Transverse colon (tissue), 4 donors: Measurements from ENCODE around the gene DEGS2. TPM values are rescaled to one million over a fixed set of nuclear protein-coding genes. Genes with fewer than 3 reads are reported as not detected.
A peak's percentile ranks its signal among the peaks of the same experiment; 100 is the strongest.
"Not testable (repeated sequence)": the region's sequence is repeated elsewhere in the genome, so short reads cannot be mapped to it uniquely, and the experiment has no call there.

Source experiments
- DNase-seq: peaks from one replicate; pipeline ENCODE4 v3.0.0-alpha.2; 2019
- H3K27ac ChIP-seq, 4 donors: fragments of 200-600 bp; sonication (generic); 2 replicates each; pipeline ENCODE4 v1.5.1; 2016 to 2018; ENCODE audit warnings: inconsistent platforms in 4 of 4
- H3K27me3 ChIP-seq: fragments of 200-600 bp; sonication (generic); 2 replicates; pipeline ENCODE4 v1.5.1; 2017; ENCODE audit warnings: inconsistent platforms
- H3K36me3 ChIP-seq, 4 donors: fragments of 200-600 bp; sonication (generic); 2 replicates each; pipeline ENCODE4 v1.5.1; 2017 to 2019; ENCODE audit warnings: inconsistent platforms in 4 of 4
- H3K4me1 ChIP-seq, 4 donors: fragments of 200-600 bp; sonication (generic); 2 replicates each; pipeline ENCODE4 v1.5.1; 2017 to 2020; ENCODE audit warnings: inconsistent platforms in 4 of 4
- H3K4me3 ChIP-seq, 4 donors: fragments of 200-600 bp; sonication (generic); 1 replicate in 1 of 4; 2 replicates in 3 of 4; pipeline versions ENCODE4 v1.5.1 to v1.6.1; 2017 to 2019; ENCODE audit warnings: inconsistent platforms in 4 of 4
- H3K9me3 ChIP-seq, 2 donors: fragments of 200-600 bp; sonication (generic); 2 replicates each; pipeline ENCODE4 v1.5.1; 2017 to 2019; ENCODE audit warnings: inconsistent platforms in 2 of 2
- EP300 ChIP-seq: sonication (generic); formaldehyde crosslinking; IDR thresholded peaks from one replicate; pipeline ENCODE4 v1.6.1; 2017; ENCODE audit warnings: antibody characterized with exemption, low read depth
- POLR2A ChIP-seq: fragments of 450-650 bp; IDR thresholded peaks from one replicate; pipeline ENCODE4 v1.6.1; 2016; ENCODE audit warnings: antibody characterized with exemption, mild to moderate bottlenecking, moderate library complexity
- POLR2AphosphoS5 ChIP-seq, 3 donors: sonication (generic); formaldehyde crosslinking; IDR thresholded peaks; one replicate each; pipeline ENCODE4 v1.6.1; 2016; ENCODE audit warnings: antibody characterized with exemption in 3 of 3
- WGBS, 2 donors: methylation state at CpG; one replicate each; pipeline ENCODE4 v1.1.5; 2018; ENCODE audit warnings: low coverage in 1 of 2; 5-methylcytosine and 5-hydroxymethylcytosine counted together
- in situ Hi-C, 4 donors: fragments of 200-750 bp; cut with MboI; loops; one replicate each; pipeline versions ENCODE4 v1.15.0 to v1.15.1; 2017; ENCODE audit warnings: low sequenced_read_pairs in 3 of 4, low pct_ligation_motif_present in 1 of 4, low pct_unique_long_range_greater_than_20kb in 1 of 4
- intact Hi-C: fragments of 100-400 bp; cut with DNase I; formaldehyde crosslinking; loops from one replicate; pipeline ENCODE4 v1.15.1; 2023; ENCODE audit warnings: low total_unique reads
- total RNA-seq, 4 donors: library from RNA; depleted of rRNA; stranded (reverse); fragments of >200 nt; gene quantifications; one replicate each; pipeline ENCODE4 v1.1.0, GENCODE V29; 2016
- TF ChIP-seq, protein P1 (sequence below), 5 experiments: fragments of 200-600 bp in 3 of 5; fragments of 450-650 bp in 2 of 5; sonication (generic) in 3 of 5; IDR thresholded peaks; 1 replicate in 2 of 5; 2 replicates in 3 of 5; pipeline ENCODE4 v1.5.1; 2016 to 2017; ENCODE audit warnings: antibody characterized with exemption in 5 of 5, inconsistent platforms in 3 of 5, mild to moderate bottlenecking in 2 of 5, moderate library complexity in 1 of 5

Gene DEGS2
- total RNA-seq, 4 donors from 2014 or later: 4.9 to 33.2 (median 23.7) TPM

DNA sequence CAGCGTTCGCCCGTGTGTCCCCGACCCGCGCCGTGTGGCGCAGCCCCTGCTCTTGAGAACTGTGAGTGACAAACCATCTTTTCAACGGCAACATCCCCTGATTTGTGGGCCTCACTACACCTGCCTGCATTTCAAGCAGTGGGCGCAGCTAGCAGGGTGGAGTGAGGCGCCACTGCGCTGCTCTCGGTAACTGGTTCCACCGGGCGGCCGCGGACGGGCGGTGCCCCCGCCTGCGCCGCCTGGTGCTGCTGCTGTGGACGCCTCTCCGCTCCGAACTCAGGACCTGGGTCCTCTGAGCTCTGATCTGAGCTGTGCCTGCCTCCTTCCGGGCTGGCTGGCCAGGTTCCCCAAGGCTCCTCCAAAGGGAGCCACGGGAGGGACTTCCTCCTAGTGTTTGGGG is 5.9 kb upstream of the DEGS2 start:
- no peak overlapping the region for H3K4me3 ChIP-seq
- intact Hi-C loops (no loop called here), in situ Hi-C loops (no loop called here)
- peaks cover 6 to 20% (median 15%) of the 10 kb centered on the region in 4 donors for H3K4me1 ChIP-seq
- WGBS, 2 donors: 50 to 57% methylated on average over 8 to 27 of the region's 27 CpGs
- H3K9me3 ChIP-seq: no peaks in the 10 kb centered on the region
- TF ChIP-seq, protein P1, sequence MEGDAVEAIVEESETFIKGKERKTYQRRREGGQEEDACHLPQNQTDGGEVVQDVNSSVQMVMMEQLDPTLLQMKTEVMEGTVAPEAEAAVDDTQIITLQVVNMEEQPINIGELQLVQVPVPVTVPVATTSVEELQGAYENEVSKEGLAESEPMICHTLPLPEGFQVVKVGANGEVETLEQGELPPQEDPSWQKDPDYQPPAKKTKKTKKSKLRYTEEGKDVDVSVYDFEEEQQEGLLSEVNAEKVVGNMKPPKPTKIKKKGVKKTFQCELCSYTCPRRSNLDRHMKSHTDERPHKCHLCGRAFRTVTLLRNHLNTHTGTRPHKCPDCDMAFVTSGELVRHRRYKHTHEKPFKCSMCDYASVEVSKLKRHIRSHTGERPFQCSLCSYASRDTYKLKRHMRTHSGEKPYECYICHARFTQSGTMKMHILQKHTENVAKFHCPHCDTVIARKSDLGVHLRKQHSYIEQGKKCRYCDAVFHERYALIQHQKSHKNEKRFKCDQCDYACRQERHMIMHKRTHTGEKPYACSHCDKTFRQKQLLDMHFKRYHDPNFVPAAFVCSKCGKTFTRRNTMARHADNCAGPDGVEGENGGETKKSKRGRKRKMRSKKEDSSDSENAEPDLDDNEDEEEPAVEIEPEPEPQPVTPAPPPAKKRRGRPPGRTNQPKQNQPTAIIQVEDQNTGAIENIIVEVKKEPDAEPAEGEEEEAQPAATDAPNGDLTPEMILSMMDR (IDR thresholded peaks at IDR 0.05): peak; percentile 10 to 59 (median 30)
- no peak for TF ChIP-seq EP300
- TF ChIP-seq POLR2AphosphoS5 (IDR thresholded peaks at IDR 0.05): no peak
- no peak for TF ChIP-seq POLR2A
- no peaks in the 10 kb centered on the region for H3K36me3 ChIP-seq
- H3K27ac ChIP-seq: no peak overlapping the region
- peak; percentile 55 for DNase-seq
- H3K27me3 ChIP-seq: peaks cover 22% of the 10 kb centered on the region

- TF ChIP-seq POLR2A (no peak), POLR2AphosphoS5 (IDR thresholded peaks at IDR 0.05) (no peak), EP300 (no peak)
- TF ChIP-seq, protein P1 (IDR thresholded peaks at IDR 0.05): no peak
- Histone ChIP-seq H3K4me1 (peaks cover 7 to 37% (median 35%) of the 10 kb centered on the region in 4 donors), H3K4me3 (no peak overlapping the region), H3K27ac (no peak overlapping the region), H3K36me3 (no peaks in the 10 kb centered on the region), H3K27me3 (peaks cover 37% of the 10 kb centered on the region), H3K9me3 (no peaks in the 10 kb centered on the region)
- DNase-seq: no peak
- in situ Hi-C loops: no loop called here
- intact Hi-C loops: no loop called here
- 94% methylated on average over 6 of the region's 7 CpGs; no CpG with 5 or more reads in 1 of the 2 donors for WGBS, 2 donors
Observed at GRCh38 chr14:100160534-100160916, 1.1 kb upstream of the DEGS2 start.

- H3K27ac ChIP-seq: peak overlapping the region; percentile 72 to 87 (median 84)
- peak overlapping the region in 3 of 4 donors; percentile 40 to 55 (median 53) for H3K4me3 ChIP-seq
- H3K9me3 ChIP-seq: no peaks in the 10 kb centered on the region
- DNase-seq: no peak
- no peak for TF ChIP-seq EP300
- TF ChIP-seq, protein P1 (IDR thresholded peaks at IDR 0.05): no peak
- no peak for TF ChIP-seq POLR2AphosphoS5 (IDR thresholded peaks at IDR 0.05)
- no peak for TF ChIP-seq POLR2A
- H3K36me3 ChIP-seq: no peaks in the 10 kb centered on the region
- H3K4me1 ChIP-seq: peaks cover 7 to 38% (median 36%) of the 10 kb centered on the region in 4 donors
- in situ Hi-C loops (no loop called here), intact Hi-C loops (no loop called here)
- peaks cover 37% of the 10 kb centered on the region for H3K27me3 ChIP-seq
- 10 to 60% methylated on average over 1 to 32 of the region's 39 CpGs for WGBS, 2 donors
Observed at GRCh38 chr14:100159865-100160533, 554 bp upstream of the DEGS2 start.

DNA sequence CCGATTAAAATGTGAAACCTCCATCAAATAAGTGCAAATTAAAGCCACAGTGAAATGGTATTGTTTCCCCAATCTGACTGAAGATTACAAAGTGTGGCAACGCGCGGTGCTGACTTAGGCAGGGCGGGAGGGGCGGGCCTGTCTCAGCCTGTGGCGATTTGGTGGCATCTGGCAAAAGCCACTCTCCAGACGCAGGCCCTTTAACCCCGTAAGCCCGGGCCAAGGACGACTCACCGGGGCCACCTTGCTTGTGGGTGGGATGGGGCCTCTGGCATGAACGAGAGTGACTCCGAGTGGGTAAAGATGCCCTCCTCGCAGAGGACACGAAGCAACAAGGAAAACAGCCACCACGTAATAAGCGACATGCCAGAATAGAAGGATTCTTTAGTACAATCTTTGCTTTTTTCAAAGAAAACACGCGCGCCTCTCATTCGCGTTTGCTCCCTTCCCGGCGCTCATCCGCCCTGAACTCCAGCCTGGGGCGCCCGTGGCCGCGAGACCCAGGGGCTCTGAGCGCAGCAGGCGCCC is 815 bp downstream of the DEGS2 start:
- in situ Hi-C loops (no loop called here), intact Hi-C loops (no loop called here)
- TF ChIP-seq, protein P1 (IDR thresholded peaks at IDR 0.05): no peak
- TF ChIP-seq POLR2AphosphoS5 (IDR thresholded peaks at IDR 0.05) (no peak), POLR2A (no peak)
- Histone ChIP-seq H3K4me1 (peaks cover 7 to 38% (median 36%) of the 10 kb centered on the region in 4 donors), H3K27me3 (peaks cover 37% of the 10 kb centered on the region), H3K9me3 (peaks cover 0 to 5% of the 10 kb centered on the region in 2 donors), H3K36me3 (no peaks in the 10 kb centered on the region), H3K27ac (peak overlapping the region; percentile 72 to 87 (median 84)), H3K4me3 (peak overlapping the region; percentile 40 to 55 (median 50))
- 10 to 12% methylated on average over 2 to 32 of the region's 32 CpGs for WGBS, 2 donors
- no peak for DNase-seq

DNA sequence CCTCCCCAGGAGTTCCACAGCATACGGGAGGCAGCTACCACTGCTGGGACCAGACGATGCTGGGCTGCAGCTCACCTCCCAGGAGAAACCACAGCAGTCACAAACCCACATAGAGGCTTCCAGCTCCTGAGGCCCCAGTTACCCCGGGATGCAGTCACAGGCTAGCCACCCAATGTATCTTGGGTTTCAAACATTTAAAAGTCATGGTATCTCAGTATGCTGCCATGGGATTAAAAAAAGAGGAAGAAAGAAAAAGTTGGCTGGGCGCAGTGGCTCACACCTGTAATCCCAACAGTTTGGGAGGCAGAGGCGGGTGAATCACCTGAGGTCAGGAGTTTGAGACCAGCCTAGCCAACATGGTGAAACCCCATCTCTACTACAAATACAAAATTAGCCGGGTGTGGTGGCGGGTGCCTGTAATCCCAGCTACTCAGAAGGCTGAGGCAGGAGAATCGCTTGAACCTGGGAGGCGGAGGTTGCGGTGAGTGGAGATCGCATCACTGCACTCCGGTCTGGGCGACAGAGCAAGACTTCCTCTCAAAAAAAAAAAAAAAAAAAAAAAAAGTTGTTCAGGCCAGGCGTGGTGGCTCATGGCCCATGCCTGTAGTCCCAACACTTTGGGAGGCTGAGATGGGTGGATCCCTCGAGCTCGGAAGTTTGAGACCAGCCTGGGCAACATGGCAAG is 1.8 kb downstream of the DEGS2 start:
- DNase-seq, H3K36me3 ChIP-seq, H3K9me3 ChIP-seq, in situ Hi-C loops, H3K4me3 ChIP-seq, intact Hi-C loops: not testable (repeated sequence)
- peaks cover 37% of the 10 kb centered on the region for H3K27me3 ChIP-seq
- peak overlapping the region in 1 of 4 donors; percentile 88 for H3K27ac ChIP-seq
- H3K4me1 ChIP-seq: peaks cover 7 to 38% (median 36%) of the 10 kb centered on the region in 4 donors
- 75 to 81% methylated on average over 13 to 16 of the region's 16 CpGs for WGBS, 2 donors
